GM08714 (cell line): Measurements from ENCODE around the gene TICRR.
"Not testable (repeated sequence)": the region's sequence is repeated elsewhere in the genome, so short reads cannot be mapped to it uniquely, and the experiment has no call there.

Experiments used
- H3K4me3 ChIP-seq: fragments of 200-500 bp; sonication (Bioruptor generic); 2 replicates; pipeline ENCODE4 v1.5.1; 2014; ENCODE audit warnings: mild to moderate bottlenecking, low read length, inconsistent platforms
- ZNF274 ChIP-seq: IDR thresholded peaks from 2 replicates; pipeline ENCODE4 v1.6.1; 2012; ENCODE audit warnings: mild to moderate bottlenecking, low read depth, low read length

Gene TICRR, protein sequence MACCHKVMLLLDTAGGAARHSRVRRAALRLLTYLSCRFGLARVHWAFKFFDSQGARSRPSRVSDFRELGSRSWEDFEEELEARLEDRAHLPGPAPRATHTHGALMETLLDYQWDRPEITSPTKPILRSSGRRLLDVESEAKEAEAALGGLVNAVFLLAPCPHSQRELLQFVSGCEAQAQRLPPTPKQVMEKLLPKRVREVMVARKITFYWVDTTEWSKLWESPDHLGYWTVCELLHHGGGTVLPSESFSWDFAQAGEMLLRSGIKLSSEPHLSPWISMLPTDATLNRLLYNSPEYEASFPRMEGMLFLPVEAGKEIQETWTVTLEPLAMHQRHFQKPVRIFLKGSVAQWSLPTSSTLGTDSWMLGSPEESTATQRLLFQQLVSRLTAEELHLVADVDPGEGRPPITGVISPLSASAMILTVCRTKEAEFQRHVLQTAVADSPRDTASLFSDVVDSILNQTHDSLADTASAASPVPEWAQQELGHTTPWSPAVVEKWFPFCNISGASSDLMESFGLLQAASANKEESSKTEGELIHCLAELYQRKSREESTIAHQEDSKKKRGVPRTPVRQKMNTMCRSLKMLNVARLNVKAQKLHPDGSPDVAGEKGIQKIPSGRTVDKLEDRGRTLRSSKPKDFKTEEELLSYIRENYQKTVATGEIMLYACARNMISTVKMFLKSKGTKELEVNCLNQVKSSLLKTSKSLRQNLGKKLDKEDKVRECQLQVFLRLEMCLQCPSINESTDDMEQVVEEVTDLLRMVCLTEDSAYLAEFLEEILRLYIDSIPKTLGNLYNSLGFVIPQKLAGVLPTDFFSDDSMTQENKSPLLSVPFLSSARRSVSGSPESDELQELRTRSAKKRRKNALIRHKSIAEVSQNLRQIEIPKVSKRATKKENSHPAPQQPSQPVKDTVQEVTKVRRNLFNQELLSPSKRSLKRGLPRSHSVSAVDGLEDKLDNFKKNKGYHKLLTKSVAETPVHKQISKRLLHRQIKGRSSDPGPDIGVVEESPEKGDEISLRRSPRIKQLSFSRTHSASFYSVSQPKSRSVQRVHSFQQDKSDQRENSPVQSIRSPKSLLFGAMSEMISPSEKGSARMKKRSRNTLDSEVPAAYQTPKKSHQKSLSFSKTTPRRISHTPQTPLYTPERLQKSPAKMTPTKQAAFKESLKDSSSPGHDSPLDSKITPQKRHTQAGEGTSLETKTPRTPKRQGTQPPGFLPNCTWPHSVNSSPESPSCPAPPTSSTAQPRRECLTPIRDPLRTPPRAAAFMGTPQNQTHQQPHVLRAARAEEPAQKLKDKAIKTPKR (N-terminal part only)

DNA sequence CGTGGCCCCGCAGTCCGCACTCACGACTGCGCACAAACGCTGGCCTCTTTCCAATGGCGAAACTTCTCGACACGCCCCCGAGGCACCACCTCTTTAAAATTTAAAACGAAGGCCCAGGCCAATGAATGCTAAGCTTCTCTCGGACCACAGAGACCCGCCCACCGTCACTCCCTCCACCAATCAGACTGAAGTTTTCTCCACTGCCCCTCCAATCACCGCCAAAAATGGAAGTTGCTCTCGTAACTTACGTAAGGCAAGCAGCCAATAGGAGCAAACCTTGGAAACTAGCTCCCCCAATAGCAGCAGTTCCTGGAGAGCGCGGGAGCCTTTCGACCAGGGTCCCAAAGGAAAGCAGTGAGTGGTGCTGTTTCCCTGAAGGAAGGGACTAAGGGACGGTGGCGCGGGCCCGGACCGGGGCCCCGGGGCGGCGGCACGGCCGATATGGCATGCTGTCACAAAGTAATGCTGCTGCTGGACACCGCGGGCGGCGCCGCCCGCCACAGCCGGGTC, at the start of gene TICRR:
Gene TICRR (plus strand): TSS at position 324 of the 510 bp plus-strand sequence. CDS start 118 bp downstream, at position 442.
- peak within 1 kb of the TSS; percentile 95 for H3K4me3 ChIP-seq
- no peak for TF ChIP-seq ZNF274

DNA sequence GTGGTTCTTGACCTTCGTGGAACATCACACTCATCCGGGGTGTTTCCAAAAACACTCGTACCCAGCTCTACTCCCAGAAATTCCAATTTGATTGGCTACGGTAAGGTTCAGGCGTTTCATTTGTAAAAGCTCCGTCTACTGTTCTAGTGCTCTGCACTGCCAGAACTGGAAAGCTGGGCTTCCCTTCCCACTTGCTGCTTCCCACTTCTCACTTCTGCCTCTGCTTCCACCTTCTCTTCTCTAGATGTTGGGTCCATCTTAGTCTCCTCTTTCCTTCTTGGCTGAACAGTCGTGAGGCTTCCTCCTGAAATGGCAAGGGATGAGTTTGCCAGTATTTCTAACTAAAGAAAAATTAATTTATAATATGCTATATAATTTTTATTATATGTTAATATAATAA, 49.1 kb upstream of the TICRR start:
- H3K4me3 ChIP-seq, result no peak overlapping the region
- TF ChIP-seq ZNF274, result no peak

DNA sequence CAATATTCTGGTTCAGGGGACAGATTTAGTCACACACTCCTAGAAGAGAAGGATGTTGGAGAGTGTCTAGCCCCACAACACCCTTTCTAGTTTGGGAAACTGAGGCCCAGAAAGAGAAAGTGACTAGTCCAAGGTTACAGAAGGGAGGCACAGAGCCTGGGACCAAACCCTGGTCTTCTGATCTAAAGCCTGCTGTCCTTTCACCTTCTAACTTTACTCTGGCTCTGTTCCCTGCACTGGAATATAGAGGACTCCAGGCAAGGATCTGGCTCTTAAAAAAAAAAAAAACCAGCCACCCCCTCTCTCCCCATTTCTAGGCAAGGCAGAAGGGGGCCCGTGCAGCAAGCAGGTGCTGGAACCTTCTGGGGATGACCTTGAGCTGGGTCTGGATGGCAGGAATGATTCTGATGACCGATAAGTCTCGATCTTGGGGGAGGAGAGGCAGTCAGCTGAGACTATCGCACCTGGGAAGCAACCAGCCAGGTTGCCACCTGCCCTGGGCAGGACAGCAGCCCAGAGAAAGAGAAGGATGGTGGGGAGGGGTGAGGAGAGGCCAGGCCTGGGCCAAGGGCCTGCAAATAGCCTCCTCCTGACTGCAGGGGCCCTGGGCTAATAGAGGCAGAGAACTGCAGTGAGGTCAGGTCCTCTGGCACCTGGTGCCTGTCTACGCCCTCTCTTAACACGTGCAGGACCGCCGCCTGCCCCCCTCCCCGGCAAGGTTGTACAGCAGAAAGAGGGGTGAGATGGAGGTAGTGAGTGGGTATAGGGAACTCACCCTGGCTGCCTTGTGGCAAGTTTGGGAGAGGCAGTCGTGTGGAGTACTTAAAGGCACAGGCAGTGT, 48.4 kb upstream of the TICRR start:
- no peak for TF ChIP-seq ZNF274
- no peak overlapping the region for H3K4me3 ChIP-seq

DNA sequence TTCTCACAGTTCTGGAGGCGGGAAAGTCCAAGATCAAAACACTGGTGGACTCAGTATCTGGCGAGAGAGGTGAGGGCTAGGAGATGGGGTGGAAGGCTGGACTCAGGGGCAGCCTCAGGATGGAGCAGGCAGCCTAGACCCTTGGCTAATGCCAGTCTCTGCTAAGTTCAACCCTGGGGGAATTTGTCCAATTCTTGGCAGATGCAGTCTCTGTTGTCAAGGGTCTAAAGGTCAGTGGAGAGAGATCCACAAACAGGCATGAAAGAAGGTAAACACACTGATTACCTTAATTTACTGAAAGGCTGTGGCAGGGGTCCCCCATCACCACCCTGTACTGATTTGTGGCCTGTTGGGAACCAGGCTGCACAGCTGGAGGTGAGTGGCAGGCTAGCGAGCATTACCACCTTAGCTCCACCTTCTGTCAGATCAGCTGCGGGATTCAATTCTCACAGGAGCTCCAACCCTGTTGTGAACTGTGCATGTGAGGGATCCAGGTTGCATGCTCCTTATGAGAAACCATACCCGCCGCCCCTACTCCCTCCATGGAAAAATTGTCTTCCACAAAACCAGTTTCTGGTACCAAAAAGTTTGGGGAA, 46.4 kb upstream of the TICRR start:
- H3K4me3 ChIP-seq, result no peak overlapping the region
- no peak for TF ChIP-seq ZNF274

DNA sequence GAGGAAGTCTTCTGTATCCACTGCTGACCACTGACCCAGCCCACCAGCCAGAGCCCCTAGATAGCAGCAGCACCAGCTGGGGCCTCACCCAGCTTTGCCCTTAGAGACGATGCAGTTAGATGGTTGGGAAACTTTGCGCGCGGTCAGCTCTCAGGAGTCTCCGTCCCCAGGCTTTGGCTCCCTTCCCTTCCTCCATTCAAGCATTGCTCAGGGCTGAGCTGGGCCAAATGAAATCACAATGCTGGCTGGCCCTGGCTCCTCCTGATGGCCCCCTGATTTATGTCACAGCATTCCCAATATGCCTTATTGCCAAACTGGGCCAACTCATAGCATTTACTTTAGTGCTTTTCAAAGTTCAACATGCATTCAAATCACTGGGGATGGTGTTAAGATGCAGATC, 44.3 kb upstream of the TICRR start:
- TF ChIP-seq ZNF274, result no peak
- H3K4me3 ChIP-seq, result no peak overlapping the region

DNA sequence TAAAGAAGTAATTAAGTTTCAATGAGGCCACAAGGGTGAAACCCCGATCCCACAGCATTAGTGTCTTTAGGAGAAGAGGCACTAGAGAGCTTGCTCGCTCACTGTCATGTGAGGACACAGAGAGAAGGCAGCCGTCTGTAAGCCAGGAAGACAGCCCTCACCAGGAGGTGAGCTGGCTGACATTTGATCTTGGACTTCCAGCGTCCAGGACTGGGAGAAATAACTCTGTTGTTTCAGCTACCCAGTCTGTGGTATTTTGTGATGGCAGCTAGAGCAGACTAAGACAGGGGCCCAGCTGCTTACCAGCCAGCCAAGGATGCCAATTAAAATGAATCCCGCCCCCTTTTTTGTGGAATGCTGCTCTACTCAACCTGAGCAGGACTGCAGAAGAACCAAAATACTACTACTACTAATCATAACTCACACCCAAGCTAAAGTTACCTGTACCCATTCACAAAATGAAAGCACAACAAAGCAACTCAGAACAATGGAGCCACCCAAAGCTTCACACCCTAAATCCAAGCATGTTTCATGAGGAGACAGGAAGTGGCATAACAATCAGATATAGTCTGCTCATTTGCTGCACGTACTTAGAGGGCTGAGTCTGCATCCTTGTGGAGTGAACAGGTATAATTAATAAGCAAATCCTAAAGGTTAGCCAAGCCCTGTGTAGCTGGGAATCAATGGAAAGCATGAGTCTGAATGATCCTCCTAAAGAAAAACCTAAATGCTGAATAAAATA, 43.3 kb upstream of the TICRR start:
- no peak for TF ChIP-seq ZNF274
- H3K4me3 ChIP-seq, result no peak overlapping the region

DNA sequence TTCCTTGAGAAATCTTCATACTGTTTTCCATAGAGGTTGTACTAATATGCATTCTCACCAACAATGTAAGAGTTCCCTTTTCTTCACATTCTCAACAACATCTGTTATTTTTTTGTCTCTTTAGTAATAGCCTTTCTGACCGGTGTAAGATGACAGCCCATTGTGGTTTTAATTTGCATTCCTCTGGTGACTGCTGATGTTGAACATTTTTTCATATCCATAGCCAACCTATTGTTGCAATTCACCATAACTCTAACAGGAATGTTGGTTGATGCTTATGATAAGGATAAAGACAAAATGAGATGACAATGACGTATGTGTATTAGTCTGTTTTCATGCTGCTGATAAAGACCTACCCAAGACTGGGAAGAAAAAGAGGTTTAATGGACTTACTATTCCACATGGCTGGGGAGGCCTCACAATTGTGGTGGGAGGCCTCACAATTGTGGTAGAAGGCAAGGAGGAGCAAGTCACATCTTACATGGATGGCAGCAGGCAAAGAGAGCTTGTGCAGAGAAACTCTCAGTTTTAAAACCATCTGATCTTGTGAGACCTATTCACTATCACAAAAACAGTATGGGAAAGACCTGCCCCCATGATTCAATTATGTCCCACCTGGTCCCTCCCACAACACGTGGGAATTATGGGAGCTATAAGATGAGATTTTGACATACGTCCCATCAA, 41.3 kb upstream of the TICRR start:
- TF ChIP-seq ZNF274, result no peak
- H3K4me3 ChIP-seq, result no peak overlapping the region

DNA sequence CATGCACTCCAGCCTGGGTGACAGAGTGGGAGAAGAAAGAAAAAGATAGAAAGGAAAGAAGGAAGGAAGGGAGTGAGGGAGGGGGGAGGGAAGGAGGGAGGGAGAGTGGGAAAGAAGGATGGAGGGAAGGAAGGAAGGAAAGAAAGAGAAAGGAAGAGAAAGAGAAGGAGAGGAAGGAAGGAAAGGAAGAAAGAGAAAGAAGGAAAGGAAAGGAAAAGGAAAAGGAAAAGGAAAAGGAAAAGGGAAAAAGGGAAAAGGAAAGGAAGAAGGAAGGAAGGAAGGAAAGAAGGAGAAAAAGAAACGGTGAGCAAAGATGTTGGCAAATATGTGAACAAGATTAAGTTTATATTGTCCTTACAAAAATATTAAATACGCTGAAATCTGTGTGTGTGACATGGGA, 36.2 kb upstream of the TICRR start:
- no peak overlapping the region for H3K4me3 ChIP-seq
- TF ChIP-seq ZNF274, result no peak

DNA sequence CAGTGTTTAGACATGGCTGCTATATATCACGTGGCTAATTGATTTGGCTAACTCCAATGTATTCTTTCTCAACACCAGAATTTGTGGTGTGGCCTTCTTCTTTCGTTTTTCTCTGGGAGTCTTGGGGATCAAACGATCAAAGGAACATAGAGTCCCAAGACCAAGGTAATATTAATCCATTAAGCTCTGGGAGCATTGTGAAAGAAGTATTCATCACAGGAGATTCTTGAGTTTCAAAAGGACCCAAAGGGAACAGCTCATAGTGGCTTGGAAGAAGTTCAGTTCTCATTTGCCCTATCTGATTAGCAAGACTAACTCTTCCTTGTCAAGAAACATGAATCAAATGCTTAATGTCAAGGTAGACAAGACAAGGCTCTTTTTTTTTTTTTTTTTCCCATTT, 32.9 kb upstream of the TICRR start:
- no peak for TF ChIP-seq ZNF274
- H3K4me3 ChIP-seq, result no peak overlapping the region

DNA sequence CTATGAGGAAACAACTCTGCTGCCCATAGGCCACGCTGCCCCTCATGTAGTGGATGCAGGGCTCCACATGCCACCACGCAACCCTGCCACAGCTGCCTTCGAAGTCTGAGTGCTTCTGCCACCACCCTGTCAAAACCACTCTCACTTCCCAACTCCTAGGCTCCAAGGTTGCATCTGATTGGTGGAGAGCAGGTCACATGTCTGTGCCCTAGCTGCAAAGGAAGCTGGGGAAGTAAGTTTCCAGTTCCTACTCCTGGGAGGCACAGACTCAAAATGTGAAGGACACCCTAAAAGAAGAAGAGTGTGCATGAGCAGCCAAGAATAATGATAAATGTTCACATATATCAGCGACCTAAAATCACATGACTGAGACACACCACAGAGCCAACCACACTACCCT, 31.9 kb upstream of the TICRR start:
- no peak for TF ChIP-seq ZNF274
- H3K4me3 ChIP-seq, result no peak overlapping the region

DNA sequence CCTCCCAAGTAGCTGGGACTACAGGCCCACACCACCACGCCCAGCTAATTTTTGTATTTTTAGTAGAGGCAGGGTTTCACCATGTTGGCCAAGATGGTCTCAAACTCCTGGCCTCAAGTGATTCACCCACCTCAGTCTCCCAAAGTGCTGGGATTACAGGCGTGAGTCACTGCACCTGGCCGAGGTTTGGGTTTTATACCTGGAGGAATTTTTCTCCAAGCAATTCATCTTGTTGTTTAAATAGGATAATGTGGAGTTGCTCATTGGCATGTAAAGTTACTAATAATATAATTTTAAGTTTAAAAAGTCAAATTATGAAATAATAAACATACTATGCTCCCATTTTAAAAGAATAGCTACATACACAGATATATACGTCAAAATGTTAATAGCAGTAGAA, 26.1 kb upstream of the TICRR start:
- H3K4me3 ChIP-seq, result not testable (repeated sequence)

DNA sequence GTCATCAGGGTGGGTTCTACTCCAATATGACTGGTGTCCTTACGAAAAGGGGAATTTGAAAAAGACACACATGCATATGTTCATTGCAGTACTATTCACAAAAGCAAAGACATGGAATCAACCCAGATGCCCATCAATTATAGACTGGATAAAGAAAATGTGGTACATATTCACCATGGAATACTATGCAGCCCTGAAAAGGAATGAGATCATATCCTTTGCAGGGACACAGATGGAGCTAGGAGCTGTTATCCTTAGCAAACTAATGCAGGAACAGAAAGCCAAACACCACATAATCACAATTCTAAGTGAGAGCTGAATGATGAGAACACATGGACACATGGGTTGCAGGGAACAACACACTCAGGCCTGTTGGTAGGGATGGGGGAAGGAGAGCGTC, 24.8 kb upstream of the TICRR start:
- no peak for TF ChIP-seq ZNF274
- H3K4me3 ChIP-seq, result no peak overlapping the region
